Right ventricle myocardium inferior (tissue), 1 donor: ENCODE measurements around the gene UBE2C. TPM values are rescaled to one million over a fixed set of nuclear protein-coding genes. Genes with fewer than 3 reads are reported as not detected.
"Not testable (repeated sequence)": the region's sequence is repeated elsewhere in the genome, so short reads cannot be mapped to it uniquely, and the experiment has no call there.

ENCODE experiments used
- ATAC-seq: fragments of 200-7000 bp; cut with Tn5 transposase; one replicate; pipeline ENCODE4 v1.9.1; 2020; ENCODE audit warnings: mild to moderate bottlenecking, moderate library complexity
- DNase-seq: peaks from one replicate; pipeline ENCODE4 v3.0.0; 2021; ENCODE audit errors: missing footprints
- intact Hi-C: fragments of 100-400 bp; cut with DNase I; formaldehyde crosslinking; loops from one replicate; pipeline ENCODE4 v1.11.0; 2022
- total RNA-seq: library from RNA; stranded (reverse); fragmentation: NEBNext Ultra II Directional; extraction: Animal tissue kit (Norgen Biotek cat#: 25700); gene quantifications from one replicate; pipeline ENCODE4 v1.2.1, GENCODE V29; 2021
- donor health status: DM: no; HTN: yes; CAD: no; lungs with severe emphysema.

UBE2C gene
- total RNA-seq, 1 donor from 2014 or later: 1.7 TPM

DNA sequence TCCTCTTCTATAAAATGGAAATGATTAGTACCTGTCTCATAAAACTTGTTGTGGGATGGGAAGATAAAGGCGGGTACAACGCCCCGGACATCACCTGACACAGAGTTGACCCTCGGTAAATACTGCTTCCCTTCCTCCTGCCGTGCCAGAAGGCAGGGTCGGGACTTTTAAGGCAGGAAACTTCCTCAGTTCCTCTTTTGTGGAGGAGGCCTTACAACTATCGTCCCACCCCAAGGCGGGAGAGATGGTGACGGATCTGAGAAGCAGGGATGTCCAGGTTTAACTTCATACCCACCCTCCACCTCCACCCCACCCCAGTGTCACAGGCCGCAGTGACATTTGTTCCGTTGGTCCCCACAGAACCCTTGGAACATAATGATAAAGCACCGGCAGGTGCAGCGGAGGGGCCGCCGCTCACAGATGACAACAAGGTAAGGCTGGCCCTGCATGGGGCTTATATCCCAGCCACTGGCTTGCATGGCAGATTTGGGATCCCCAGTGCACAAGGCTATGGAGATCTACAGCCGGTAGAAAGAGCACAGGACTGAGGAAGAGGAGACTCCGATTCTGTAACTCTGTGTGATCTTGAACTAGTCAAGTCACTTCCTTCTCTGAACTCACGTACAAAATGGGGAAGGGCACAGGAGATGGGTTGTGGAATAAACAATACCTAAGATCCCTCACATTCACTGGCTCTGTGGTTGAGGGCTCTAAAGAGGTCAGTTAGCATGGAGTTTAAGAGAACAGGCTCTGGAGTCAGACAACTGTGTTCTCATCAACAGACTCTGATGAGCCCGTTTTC lies 19.9 kb upstream of the UBE2C start:
- intact Hi-C loops: loop anchor here (5.0 kb wide), 1 partner anchor 180 kb away; the partner anchor contains the start of gene ZNF335
- ATAC-seq (peak; percentile 10), DNase-seq (no peak)

DNA sequence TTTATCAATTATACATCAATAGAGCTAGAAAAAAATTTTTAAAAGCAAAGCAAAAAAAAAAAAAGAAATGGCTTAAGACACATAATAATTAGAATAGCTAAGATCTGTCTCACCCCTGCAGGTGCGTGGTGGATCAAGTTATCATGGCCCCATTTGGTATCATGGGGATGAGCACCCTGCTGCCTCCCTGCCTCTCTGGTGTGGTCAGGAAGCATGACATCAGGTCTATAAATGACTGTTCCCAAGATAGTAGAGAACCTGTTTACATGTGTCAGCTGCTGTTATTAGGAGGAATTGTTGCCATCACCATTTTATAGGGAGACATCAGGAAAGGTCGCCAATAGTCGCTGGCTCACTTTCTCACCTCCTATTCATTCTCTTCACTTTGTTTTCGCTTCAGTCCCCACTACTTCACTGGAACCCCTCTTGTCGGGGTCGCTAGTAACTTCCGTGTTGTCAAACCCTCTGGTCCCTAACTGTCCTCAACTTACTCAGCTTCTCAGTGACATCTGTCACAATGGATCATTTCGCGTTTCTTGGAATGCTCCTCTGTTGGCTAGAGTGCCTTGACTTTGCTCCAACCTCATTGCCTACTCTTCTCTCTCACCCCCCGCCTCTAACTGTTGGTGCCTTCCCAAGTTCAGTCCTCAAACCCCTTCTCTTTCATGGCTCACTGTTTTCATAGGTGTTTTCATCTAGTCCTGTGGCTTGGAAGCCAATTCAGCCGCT lies 15.9 kb upstream of the UBE2C start:
- ATAC-seq: no peak
- intact Hi-C loops: no loop called here

DNA sequence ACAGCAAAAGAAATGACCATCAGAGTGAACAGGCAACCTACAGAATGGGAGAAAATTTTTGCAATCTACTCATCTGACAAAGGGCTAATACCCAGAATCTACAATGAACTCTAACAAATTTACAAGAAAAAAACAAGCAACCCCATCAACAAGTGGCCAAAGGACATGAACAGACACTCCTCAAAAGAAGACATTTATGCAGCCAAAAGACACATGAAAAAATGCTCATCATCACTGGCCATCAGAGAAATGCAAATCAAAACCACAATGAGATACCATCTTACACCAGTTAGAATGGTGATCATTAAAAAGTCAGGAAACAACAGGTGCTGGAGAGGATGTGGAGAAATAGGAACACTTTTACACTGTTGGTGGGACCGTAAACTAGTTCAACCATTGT lies 14.9 kb upstream of the UBE2C start:
- intact Hi-C loops, DNase-seq, ATAC-seq: not testable (repeated sequence)

More for the DNA sequence above, 15.9 kb upstream of the UBE2C start:
- DNase-seq: no peak

DNA sequence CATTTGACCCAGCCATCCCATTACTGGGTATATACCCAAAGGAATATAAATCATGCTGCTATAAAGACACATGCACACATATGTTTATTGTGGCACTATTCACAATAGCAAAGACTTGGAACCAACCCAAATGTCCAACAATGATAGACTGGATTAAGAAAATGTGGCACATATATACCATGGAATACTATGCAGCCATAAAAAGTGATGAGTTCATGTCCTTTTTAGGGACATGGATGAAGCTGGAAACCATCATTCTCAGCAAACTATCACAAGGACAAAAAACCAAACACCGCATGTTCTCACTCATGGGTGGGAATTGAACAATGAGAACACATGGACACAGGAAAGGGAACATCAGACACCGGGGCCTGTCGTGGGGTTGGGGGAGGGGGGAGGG lies 14.5 kb upstream of the UBE2C start:
- ATAC-seq, intact Hi-C loops, DNase-seq: not testable (repeated sequence)

DNA sequence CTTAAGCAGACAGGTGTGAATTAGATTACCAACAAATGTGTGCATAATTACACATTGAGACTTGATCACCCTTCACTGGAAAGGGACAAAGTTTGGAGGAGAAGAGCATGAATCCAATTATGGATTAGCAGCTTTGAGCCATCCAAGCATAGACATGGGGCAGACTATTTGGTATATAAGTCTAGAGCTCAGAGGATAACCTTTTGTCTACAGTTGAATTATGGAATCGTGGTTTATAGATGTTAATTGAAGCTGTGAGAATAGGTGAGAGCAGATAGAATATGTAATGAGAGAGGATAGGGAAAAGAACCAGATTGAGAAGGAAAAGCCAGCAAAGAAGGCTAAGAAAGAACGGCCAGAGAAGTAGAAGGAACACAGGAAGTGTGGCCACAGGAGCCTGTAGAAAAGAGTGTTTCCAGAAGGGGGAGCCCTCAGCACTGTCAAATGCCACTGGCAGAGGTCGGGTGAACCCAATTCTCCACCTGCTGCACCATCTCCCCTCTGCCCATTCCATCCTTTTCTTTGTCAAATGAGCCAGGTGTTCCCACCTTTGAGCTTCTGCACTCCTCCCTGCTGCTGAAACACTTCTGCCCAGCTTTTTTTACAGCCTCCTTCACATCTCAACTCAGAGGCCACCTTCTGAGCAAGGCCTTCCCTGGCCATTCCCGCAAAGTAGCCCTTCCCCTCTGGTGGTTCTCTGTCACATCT lies 13.4 kb upstream of the UBE2C start:
- intact Hi-C loops: no loop called here
- DNase-seq: no peak

DNA sequence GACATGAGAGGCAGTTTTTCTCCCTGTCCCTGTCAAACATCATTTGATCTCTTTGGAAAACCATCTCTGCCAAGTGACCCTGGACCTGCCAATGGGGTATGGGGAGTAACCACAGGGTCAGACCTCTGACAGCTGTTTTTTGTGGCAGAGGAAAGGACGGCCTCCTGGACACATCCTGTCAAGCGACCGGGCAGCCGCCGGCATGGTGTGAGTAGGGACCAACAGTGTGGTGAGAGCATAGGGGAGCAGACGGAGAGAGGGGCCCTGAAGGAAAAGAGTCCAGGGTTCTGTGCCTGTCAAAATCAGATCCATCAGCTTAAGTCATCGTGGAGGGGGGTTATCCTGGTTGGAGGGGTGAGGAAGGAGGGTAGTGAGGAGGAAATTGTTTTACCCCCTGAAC lies 10.6 kb upstream of the UBE2C start:
- no peak for DNase-seq
- intact Hi-C loops: no loop called here

More for the DNA sequence above, 13.4 kb upstream of the UBE2C start:
- ATAC-seq: peak; percentile 73

DNA sequence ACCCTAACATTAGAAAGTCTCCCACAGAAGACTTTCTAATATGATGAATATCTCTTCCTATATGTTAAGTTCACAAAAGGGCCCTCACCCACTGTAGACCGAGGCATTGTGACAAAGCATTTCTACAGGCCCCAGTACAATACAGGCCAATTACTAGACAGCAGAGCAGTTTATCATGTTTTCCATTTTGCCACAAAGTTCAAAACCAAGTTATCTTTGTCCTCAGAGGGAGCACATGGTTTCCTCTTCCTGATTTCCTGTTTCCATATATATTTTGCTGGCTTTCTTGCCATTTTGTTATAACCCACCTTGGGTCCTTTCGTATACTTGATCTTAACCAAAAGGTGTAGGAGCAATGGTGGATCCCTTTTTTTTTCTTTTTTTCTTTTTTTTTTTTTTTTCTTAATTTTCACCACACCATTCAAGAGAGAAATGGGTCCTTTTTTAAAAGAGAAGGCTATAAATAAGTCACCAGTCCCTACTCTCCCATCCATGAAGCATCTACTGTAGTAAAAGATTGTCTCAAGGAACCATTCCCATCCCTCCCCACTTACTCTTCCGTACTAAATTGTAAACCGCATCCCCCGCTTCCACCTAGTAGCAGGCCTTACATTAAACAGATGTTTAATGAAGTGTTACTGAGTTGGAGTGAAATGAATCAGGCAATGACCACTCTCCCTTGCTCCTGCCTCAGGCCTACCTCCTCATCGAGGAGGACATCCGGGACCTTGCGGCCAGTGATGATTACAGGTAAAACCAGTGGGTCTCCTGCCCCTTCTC lies 2.1 kb upstream of the UBE2C start:
- intact Hi-C loops: no loop called here
- ATAC-seq (no peak), DNase-seq (no peak)

More for the DNA sequence above, 10.6 kb upstream of the UBE2C start:
- no peak for ATAC-seq

DNA sequence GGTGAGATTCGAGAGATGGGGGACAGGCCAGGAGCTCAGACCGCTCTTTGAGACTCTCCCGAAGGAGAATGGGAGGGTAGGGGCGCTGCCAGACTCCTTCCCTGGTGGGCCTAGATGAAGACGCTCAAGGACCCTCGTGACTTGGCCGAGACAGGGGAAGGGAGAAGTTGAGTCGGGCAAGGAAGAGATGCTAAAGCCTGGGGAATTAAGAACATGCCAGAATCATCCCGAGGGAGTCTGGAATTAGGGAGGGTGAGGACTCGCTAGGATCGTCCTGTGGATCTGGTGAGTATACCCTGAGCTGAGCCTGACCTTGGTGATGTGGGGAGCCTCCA lies 529 bp downstream of the UBE2C start:
- DNase-seq (no peak), ATAC-seq (no peak)
- intact Hi-C loops: no loop called here

DNA sequence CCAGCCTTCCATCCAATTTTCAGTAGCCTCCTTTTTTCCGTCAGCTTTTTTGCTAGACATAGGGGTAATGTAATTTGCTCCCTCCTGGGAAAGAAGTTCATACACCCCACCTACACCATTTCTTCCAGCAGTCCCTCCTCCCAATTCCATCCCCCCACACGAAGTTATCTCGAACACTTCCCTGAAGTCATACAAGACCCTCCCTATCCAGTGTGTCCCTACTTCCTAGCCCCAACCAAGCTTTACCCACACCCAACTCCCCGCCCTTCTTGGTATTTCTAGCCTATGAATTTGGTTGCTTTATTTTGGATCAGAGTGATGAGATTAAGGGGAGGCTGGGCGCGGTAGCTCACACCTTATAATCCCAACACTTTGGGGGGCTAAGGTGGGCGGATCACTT lies 1.0 kb downstream of the UBE2C start:
- no peak for DNase-seq
- intact Hi-C loops: no loop called here
- no peak for ATAC-seq

DNA sequence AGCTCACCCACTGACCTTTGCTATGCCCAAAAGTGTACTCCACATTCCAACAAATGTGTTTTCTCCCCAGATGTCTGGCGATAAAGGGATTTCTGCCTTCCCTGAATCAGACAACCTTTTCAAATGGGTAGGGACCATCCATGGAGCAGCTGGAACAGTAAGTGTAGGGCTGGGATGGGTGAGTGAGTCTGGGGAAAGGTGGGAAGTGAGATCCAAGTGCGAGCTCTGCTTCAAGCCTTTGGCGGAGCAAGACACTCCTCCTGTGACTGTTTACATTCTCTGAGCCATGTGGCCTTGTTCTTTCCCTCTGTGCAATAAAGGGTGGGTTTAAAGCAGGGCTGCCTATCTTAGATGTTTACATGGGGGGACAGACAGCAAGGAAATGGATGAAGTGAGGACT lies 1.9 kb downstream of the UBE2C start:
- DNase-seq: no peak
- intact Hi-C loops: no loop called here
- no peak for ATAC-seq

DNA sequence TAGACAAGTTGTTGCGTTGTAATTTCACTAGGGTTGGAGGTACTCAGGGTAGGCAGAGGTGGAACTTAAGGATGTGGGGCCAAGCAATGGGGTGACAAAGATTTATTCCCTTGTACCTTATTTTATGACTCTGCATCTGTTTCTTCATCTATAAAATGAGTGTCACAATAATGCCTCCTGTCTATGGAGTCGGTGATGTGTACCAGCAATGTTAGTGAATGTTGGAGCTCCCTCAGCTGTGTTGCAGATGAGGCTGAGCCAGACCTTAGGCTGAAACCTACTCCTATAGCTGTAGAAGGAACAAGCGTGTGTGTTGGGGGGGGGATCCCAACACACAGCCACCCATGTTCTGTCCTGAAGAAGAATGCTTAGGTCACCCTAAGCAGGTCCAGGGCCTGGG lies 4.5 kb downstream of the UBE2C start:
- ATAC-seq (no peak), DNase-seq (no peak)
- intact Hi-C loops: no loop called here

DNA sequence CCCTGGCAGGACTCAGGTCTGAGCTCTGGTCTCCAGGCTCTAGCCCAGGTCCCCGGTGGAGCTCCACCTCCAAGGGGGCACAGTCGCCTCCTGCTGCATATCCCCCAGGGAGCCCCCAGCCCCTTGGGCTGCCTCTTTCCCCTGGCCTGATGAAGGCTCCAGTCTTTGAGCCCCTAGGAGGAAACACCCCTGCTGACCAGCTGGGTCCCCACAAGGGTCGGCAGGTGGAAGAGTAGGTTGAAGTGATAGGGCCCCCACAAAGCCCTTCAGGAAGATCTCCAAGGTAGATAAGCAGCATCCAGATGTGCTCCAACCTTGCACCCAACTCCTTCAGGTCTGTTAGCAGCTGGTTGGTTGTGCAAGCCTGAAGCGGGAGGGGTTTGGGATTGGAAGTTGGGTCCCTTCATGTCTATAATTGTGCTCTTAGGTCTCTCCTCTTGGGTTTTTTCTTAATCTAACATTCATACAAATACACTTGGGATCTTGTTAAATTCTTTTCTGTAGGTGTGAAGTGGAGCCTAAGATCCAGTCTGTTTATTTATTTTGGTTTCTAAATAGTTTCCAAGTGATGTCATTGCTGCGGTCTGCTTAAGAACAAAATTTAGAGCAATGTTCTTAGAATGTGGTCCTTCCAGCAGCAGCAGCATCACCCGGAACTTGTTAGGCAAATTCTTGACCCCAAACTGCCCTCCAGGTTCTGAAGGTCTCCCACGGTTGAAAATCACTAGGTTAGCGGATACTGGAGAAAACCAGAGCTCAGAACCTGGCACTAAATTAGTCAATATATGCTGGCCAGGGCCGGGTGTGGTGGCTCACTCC lies 5.1 kb downstream of the UBE2C start:
- DNase-seq (no peak), ATAC-seq (no peak)
- intact Hi-C loops: no loop called here

DNA sequence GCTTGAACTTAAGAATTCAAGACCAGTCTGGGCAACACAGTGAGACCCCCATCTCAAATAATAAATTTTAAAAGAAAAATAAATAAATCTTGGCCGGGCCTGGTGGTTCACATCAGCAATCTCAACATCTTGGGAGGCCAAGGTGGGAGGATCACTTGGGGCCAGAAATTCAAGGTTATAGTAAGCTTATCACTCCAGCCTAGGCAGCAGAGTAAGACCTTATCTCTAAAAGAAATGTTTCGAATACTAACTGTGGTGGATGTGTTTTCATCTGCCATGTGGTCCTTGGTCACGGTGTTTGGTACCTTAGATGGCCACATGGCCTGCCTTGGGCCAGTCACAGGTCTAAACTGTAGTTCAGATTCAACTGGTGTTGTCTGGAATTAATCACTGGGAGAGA lies 5.8 kb downstream of the UBE2C start:
- ATAC-seq (no peak), DNase-seq (no peak)
- intact Hi-C loops: no loop called here

DNA sequence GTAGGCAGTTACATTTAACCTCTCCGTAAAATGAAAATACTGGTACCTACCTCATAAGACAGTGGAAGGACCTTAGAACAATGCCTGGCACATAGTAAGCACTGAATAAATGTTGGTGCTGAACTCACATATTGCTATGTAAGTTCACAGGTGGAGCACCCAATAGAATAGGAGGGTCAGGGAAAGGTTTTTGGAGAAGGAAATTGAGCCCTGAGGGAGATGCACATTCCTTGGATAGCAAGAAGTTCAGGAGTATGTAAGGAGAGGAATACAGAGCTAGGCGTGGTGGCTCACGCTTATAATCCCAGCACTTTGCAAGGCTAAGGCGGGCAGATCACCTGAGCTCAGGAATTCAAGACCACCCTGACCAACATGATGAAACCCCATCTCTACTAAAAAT lies 7.0 kb downstream of the UBE2C start:
- no peak for ATAC-seq
- intact Hi-C loops: no loop called here
- no peak for DNase-seq

DNA sequence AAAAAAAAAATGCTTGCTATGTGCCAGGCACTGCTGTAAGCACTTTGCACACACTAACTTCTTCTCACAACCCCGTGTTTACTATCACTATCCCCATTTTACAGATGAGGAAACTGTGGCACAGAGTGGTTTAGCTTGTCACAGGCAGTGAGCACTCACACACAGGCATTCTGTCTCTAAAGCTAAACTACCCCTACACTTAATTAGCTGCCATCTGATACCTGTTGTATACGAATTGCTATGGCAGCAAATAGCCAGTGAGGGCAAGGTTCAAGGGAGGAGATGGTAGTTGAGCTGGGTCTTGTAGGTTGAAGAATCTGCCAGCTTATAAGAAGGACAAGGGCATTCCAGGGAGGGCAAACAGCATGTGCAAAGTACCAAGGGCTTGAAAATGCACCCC lies 9.5 kb downstream of the UBE2C start:
- intact Hi-C loops: loop anchor here (10.0 kb wide), 1 partner anchor 263 kb away; the partner anchor contains the start of gene NCOA5
- DNase-seq: no peak
- no peak for ATAC-seq

DNA sequence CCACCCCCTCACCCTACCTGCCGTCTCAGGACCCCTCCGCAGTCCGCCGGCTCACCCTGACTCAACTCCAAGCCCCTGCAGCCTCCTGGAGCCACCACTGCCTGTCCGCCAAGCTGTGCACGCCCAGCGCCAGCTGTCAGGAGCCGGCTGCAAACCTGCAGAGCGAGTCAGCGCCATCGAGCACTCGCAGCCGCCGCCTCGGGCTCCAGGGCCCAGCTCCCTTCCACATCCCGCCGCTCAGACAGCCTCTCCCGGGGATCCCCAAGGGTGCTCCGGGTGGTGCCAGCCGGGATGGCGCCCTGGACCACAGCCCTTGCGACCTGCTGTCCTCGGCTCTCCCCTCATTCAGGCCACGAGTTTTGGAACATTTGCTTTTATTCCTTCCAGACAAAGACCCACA lies 10.4 kb downstream of the UBE2C start:
- DNase-seq (peak; percentile 73), ATAC-seq (peak; percentile 32)
- intact Hi-C loops: loop anchor here (10.0 kb wide), 1 partner anchor 262 kb away; the partner anchor contains the start of gene NCOA5

DNA sequence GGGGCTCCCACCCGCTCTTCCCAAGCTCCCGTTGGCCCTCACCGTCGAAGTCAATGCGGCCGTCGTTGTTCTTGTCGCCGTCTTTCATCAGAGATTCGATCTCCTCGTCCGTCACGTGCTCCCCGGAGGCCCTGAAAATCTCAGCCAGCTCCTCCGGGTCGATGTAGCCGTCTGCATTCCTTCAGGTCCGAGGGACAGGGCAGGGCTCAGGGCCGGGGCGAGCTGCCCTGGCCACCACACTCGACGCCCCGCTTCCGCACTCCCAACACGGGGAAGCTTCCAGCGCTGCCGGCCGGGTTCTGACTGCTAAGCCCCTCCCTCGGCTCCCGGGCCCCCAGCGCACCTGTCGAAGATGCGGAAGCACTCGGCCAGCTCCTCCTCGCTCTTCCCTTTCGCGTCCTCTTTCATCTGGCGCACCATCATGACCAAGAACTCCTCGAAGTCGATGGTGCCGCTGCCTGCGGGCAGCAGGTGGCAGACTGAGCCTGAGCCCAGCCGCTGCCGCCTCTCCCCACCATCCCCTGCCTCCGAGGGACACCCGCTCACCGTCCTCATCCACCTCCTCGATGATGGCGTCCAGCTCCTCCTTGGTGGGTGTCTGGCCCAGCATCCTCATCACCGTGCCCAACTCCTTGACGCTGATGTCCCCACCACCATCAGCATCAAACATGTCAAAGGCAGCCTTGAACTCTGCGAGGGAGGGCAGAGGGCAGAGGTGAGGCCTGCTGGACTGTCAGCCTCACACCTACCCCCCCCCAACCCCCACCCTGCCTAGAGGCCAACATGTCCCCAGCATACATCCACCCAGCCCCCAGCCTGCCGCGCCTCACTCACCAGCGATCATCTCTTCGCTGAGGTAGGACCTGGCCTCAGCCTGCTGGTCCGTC lies 11.7 kb downstream of the UBE2C start:
- ATAC-seq (peak; percentile 72), DNase-seq (peak; percentile 76)
- intact Hi-C loops: loop anchor here (10.0 kb wide), 1 partner anchor 261 kb away; the partner anchor contains the start of gene NCOA5
